Activated CD4-positive, alpha-beta T cell treated with anti-CD3 and anti-CD28 coated beads, Interleukin-2, amount 50 U/mL, for 48 hours (primary cell): ENCODE measurements around the gene CNGA1.
A peak's percentile ranks its signal among the peaks of the same experiment; 100 is the strongest.

Experiments
- DNase-seq, 2 experiments: peaks; one replicate each; pipeline ENCODE4 v3.0.0-alpha.2; 2020

The CNGA1 gene

GRCh38 chr4:48016141-48017107, at the start of gene CNGA1, which contains the start of gene NIPAL1:
TSS of gene CNGA1 (minus strand) at chr4:48016681. CDS start at chr4:47952689, 63,992 bp downstream.
TSS of gene NIPAL1 (plus strand) at chr4:48016772. CDS start at chr4:48016840, 68 bp downstream.
- peak; percentile 75 to 78 for DNase-seq

DNA sequence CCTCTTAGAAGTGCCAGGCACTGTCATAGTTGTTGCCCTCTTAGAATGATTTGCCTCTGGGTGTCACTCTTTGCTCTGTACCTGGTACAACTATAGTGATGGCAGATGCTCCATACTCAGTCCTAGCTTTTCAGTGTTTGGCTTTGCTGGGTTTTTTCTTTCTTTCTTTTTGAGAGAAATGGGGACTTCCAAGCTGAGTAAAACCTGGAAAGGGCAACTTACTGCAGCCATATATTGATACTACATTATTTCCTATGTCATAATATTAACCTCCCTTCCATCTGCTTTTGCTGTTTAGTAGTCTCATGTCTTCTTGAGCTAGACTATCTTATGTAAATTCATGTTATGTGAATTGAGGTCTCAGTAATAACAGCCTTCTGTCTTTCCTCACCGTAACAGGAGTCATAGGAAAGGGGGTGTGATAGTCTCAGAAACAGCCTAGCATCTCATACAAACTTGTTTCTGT, 49.1 kb upstream of the CNGA1 start:
- DNase-seq: no peak

GRCh38 chr4:48064349-48064748, 47.9 kb upstream of the CNGA1 start:
- no peak for DNase-seq

DNA sequence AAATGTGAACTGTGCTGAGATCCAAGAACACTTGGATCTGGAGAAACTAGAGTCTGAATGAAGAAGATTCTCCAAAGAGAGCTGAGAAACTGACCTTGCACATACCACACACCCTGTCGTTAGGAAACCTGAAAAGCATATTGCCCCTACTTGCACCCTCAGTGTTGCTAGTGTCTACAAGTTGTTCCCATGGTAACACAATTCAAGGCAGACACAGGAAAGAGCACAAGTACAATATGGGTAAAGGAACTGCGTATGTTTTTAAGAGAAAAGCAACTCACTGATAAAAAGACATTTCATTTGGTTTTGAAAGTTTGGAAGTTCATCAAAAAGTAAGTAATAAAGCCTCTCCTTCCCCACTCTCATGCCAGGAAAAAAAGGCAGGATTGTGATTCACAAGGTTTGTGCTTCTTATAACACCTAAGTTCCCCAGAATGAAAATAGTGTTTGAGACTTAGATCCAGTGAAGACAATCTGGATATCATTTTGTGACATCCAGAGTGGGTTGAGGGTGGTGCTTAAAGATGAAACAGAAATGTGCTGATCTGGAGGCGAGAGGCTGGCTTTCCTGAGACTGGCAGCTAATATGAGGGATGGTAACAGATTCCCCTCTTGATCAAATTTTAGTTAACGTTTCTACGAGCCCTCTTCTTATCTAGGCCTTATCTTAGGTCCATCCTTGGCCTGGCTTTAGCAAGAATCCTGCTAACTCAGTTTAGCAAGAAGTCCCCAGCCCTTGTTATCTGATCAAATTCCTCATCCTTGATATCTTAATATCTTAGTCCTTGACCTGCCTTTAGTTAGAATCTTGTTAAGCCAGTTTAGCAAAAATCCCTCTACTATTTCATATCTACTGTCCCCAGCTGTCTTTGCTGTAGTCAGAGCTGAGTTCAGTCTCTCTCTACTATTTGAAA, 42.4 kb upstream of the CNGA1 start:
- DNase-seq: no peak

GRCh38 chr4:48051078-48051477, 34.6 kb upstream of the CNGA1 start:
- no peak for DNase-seq

DNA sequence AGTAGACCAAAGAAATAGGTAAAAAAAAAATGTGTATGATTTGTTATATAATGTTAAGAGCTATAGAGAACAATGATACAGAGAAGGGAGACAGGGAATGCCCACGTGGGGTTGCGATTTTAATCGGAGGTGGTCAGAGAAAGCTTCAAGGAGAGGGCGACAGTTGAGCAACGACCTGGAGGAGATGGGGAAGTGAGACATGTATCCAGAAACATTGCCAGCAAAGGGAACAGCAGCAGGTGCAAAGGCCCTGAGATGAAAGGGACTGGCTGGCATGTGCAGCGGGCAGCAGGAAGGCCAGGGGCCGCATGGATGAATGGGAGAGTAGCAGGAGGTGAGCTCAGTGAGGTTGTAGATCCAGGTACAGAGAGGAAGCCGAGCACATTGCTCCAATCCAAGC, 33.0 kb upstream of the CNGA1 start:
- DNase-seq: no peak

GRCh38 chr4:48047896-48048295, 31.4 kb upstream of the CNGA1 start:
- DNase-seq: no peak

- peak; percentile 77 to 85 for DNase-seq
Measured at GRCh38 chr4:48047421-48047844, 31.0 kb upstream of the CNGA1 start.

- DNase-seq: no peak
Measured at GRCh38 chr4:48046059-48046458, 29.6 kb upstream of the CNGA1 start.

DNA sequence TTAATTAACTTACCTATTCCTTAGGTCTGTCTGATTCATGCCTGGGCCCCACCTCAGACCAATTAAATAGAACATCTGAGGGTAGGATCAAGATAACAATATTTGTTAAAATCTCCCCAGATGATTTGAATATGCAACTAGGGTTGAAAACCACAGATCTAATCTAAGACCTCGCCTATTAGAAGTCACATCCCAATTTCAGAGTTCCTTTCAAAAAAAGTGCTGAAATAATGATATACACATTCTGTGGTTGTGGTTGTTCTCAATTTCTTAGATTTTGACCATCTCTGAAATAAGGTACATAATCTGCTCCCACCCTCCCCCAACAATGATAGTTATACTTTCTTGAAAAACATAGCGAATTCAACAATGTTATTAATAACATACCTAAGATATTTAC, 27.8 kb upstream of the CNGA1 start:
- DNase-seq: no peak

DNA sequence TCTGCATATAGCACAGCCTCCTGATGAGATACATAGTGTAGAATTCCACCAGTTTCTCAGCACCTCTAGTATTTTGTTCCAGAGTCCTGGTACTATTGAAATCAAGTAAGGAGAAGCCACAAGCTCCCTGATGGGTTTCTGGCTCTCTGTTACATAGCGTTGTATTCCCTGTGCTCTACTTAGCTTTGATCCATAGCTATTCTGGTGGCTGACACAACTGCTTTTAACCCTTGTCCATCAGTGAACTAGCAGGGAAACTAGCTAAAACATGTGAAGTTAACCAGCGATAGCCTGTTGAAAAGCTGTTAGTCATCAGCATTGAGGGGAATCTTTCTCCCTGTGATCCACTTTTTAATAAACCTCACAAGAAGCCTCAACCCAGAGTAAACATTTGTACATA, 27.0 kb upstream of the CNGA1 start:
- no peak for DNase-seq

GRCh38 chr4:48042979-48043461, 26.5 kb upstream of the CNGA1 start:
- no peak for DNase-seq

- peak; percentile 37 to 56 for DNase-seq
Measured at GRCh38 chr4:48041535-48042137, 25.2 kb upstream of the CNGA1 start.

DNA sequence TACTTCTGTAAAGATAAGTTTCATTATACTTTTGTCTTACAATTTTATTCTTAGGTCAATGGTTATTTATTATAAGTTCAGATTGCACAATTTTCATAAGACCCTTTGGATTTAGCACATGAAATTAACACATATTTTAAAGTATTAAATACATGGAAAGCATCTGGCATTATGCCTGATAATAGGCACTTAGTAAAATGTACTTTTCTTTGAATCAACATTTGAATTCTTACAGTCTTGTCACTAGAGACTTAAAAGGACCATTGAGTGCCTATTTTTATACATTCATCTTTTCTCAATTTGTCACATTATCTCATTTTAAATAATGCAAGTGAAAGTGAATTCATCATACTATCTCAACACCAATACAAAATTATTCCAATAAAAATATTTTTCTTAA, 23.1 kb upstream of the CNGA1 start:
- DNase-seq: no peak

GRCh38 chr4:48038666-48039065, 22.2 kb upstream of the CNGA1 start:
- no peak for DNase-seq

GRCh38 chr4:48037117-48037462, 20.6 kb upstream of the CNGA1 start:
- DNase-seq: no peak

- no peak for DNase-seq
Measured at GRCh38 chr4:48035952-48036351, 19.5 kb upstream of the CNGA1 start.

- DNase-seq: peak; percentile 71 to 76
Measured at GRCh38 chr4:48033825-48034413, 17.4 kb upstream of the CNGA1 start.

GRCh38 chr4:48033412-48033811, 16.9 kb upstream of the CNGA1 start:
- no peak for DNase-seq

DNA sequence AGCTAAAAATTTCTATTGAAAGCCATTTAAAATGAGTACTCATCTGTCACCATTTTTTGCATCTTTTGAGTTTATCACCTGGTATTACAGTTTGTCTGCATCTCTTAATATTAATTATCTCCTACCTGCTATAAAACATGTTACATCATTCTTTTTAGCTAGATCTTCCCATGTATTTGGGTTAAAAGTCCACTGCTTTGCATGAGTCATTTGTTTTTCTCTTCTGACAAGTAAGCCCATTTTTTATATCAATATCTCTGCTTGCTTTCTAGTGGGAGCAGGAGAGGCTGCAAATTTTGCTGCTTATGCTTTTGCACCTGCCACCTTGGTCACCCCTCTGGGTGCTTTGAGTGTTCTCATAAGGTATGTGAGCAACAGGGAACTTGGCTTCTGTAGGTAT, 16.2 kb upstream of the CNGA1 start:
- no peak for DNase-seq

DNA sequence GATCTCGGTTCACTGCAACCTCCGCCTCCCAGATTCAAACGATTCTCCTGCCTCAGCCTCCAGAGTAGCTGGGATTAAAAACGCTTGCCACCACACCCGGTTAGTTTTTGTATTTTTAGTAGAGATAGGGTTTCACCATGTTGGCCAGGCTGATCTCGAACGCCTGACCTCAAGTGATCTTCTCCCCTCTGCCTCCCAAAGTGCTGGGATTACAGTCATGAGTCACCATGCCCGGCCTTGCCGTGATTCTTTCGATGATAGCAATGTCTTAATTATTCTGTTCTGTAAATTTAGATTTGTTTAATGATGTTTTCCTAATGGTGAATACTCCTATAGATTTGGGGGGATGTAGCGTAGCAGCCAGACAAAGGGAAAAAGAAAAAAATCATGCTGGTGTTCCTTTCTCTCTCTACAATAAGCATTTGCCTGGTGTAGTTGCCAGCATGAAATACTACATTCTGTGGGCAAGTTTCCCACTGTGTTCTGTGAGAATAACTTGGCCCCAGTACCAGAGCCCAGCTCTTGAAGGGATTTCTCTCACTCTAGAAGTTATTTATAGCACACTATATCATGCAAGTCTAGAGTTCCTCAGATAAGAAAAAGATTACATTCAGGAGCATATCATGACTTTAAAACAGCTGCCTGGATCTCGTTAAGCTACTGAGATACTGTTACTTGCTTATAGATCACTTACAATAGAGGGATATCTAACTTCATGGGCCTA, 15.5 kb upstream of the CNGA1 start:
- DNase-seq: no peak

GRCh38 chr4:48030470-48030869, 14.0 kb upstream of the CNGA1 start:
- no peak for DNase-seq
